NCI-H2196 treated with DMSO at 0.1 percent for 48 hours (cell line): ENCODE measurements around the gene TRPV5.

Source experiments
- DNase-seq: peaks from one replicate; lab custom pipeline; 2025; ENCODE audit not compliant: unreplicated experiment; lab: John Stamatoyannopoulos, UW

Gene TRPV5

GRCh38 chr7:142940966-142941535 is 7.5 kb upstream of the TRPV5 start:
- DNase-seq = no peak

GRCh38 chr7:142939226-142939910 is 5.8 kb upstream of the TRPV5 start, which contains the start of gene LLCFC1:
Gene LLCFC1, plus strand, starts transcription at chr7:142939484. Its CDS starts 138 bp downstream, at chr7:142939622.
- DNase-seq = no peak

- no peak for DNase-seq
These were observed 5.1 kb upstream of the TRPV5 start for GRCh38 chr7:142938611-142939010.

- DNase-seq = no peak
These were observed 2.5 kb upstream of the TRPV5 start for GRCh38 chr7:142935941-142936565.

- DNase-seq = no peak
These were observed 510 bp upstream of the TRPV5 start for GRCh38 chr7:142934056-142934455.

- no peak for DNase-seq
These were observed 462 bp downstream of the TRPV5 start for GRCh38 chr7:142933092-142933475.

GRCh38 chr7:142932386-142933091 is 1.0 kb downstream of the TRPV5 start:
- no peak for DNase-seq

- DNase-seq = no peak
These were observed 3.3 kb downstream of the TRPV5 start for GRCh38 chr7:142930126-142930730.

- DNase-seq = no peak
These were observed 5.6 kb downstream of the TRPV5 start for GRCh38 chr7:142927949-142928348.

GRCh38 chr7:142927085-142927745 is 6.3 kb downstream of the TRPV5 start:
- DNase-seq = no peak

- no peak for DNase-seq
These were observed 8.1 kb downstream of the TRPV5 start for GRCh38 chr7:142925413-142925812.

- no peak for DNase-seq
These were observed 10.2 kb downstream of the TRPV5 start for GRCh38 chr7:142923391-142923790.

GRCh38 chr7:142919656-142920055 is 13.9 kb downstream of the TRPV5 start:
- DNase-seq = no peak

GRCh38 chr7:142918901-142919300 is 14.6 kb downstream of the TRPV5 start:
- DNase-seq = no peak

- DNase-seq = no peak
These were observed 16.1 kb downstream of the TRPV5 start for GRCh38 chr7:142917447-142917846.

GRCh38 chr7:142916508-142916907 is 17.0 kb downstream of the TRPV5 start:
- no peak for DNase-seq

- no peak for DNase-seq
These were observed 18.2 kb downstream of the TRPV5 start for GRCh38 chr7:142915315-142915714.

- no peak for DNase-seq
These were observed 19.4 kb downstream of the TRPV5 start for GRCh38 chr7:142914121-142914520.

- DNase-seq = no peak
These were observed 20.0 kb downstream of the TRPV5 start for GRCh38 chr7:142913566-142913965.

- no peak for DNase-seq
These were observed 20.5 kb downstream of the TRPV5 start for GRCh38 chr7:142913051-142913450.

- DNase-seq = no peak
These were observed 23.1 kb downstream of the TRPV5 start for GRCh38 chr7:142910481-142910880.
